Duodenal mucosa (tissue), 2 donors: ENCODE data around the gene MAFF.

ENCODE experiments used
- H3K27ac ChIP-seq: one replicate; pipeline ENCODE4 v1.7.0; 2013; ENCODE audit warnings: low read depth, low read length
- H3K27me3 ChIP-seq, 2 donors: one replicate each; pipeline ENCODE4 v1.7.0; 2013; ENCODE audit warnings: low read length in 2 of 2, control low read depth in 1 of 2; ENCODE audit not compliant: insufficient read depth in 2 of 2, control insufficient read depth in 1 of 2
- H3K36me3 ChIP-seq, 2 donors: one replicate each; pipeline ENCODE4 v1.7.0; 2013; ENCODE audit warnings: low read length in 2 of 2, control low read depth in 1 of 2; ENCODE audit not compliant: insufficient read depth in 2 of 2, control insufficient read depth in 1 of 2
- H3K4me1 ChIP-seq, 2 donors: one replicate each; pipeline ENCODE4 v1.7.0; 2013; ENCODE audit warnings: low read length in 2 of 2, control low read depth in 1 of 2; ENCODE audit not compliant: insufficient read depth in 2 of 2, control insufficient read depth in 1 of 2
- H3K4me3 ChIP-seq, 2 donors: one replicate each; pipeline ENCODE4 v1.7.0; 2013; ENCODE audit warnings: low read length in 2 of 2, low read depth in 1 of 2
- H3K9ac ChIP-seq, 2 donors: one replicate each; pipeline ENCODE4 v1.7.0; 2013; ENCODE audit warnings: low read length in 2 of 2, low read depth in 1 of 2
- H3K9me3 ChIP-seq, 2 donors: one replicate each; pipeline ENCODE4 v1.7.0; 2013; ENCODE audit warnings: low read length in 2 of 2, control low read depth in 1 of 2; ENCODE audit not compliant: control insufficient read depth in 1 of 2

The MAFF gene

DNA sequence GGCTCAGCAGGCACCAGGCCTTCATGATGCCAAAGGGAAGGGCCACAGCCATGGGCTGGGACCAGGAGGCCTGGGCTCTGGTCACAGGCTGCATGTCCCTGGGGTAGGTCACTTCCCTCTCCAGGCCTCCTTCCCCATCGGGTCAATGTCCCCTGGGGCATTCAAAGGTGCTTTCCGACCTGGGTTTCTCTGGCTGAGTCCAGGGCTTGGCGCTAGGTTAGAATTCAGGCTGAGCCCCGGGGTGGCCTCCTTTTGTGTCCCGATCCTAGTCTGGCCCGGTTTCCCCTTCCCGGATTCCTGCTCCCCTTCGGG, 12.2 kb downstream of the MAFF start:
- H3K36me3 ChIP-seq, result no peaks in the 10 kb centered on the region
- H3K4me1 ChIP-seq, result peaks cover 19 to 22% of the 10 kb centered on the region in 2 donors
- H3K9me3 ChIP-seq, result no peaks in the 10 kb centered on the region
- H3K9ac ChIP-seq, result no peak overlapping the region
- H3K27ac ChIP-seq, result no peak overlapping the region
- peak overlapping the region; percentile 56 to 59 for H3K4me3 ChIP-seq
- H3K27me3 ChIP-seq, result no peaks in the 10 kb centered on the region

DNA sequence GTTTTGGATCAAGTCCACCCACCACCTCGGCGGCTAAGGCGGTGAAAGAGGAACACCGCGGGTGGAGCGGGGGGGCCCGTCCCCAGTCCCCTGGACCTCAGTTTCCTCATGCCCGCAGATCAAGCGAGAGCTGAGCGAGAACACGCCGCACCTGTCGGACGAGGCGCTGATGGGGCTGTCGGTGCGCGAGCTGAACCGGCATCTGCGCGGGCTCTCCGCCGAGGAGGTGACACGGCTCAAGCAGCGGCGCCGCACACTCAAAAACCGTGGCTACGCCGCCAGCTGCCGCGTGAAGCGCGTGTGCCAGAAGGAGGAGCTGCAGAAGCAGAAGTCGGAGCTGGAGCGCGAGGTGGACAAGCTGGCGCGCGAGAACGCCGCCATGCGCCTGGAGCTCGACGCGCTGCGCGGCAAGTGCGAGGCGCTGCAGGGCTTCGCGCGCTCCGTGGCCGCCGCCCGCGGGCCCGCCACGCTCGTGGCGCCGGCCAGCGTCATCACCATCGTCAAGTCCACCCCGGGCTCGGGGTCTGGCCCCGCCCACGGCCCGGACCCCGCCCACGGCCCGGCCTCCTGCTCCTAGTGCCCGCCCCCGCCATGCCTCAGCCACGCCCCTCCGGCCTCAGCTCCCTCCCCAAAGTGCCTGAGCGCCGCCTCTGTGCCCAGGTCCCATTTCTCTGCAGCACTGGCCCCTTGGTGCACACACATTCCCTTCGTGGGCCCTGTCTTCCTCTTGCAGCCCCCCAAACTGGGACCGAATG, 12.7 kb downstream of the MAFF start:
- no peaks in the 10 kb centered on the region for H3K36me3 ChIP-seq
- H3K4me3 ChIP-seq, result peak overlapping the region; percentile 56 to 59
- H3K27me3 ChIP-seq, result no peaks in the 10 kb centered on the region
- no peaks in the 10 kb centered on the region for H3K9me3 ChIP-seq
- H3K27ac ChIP-seq, result no peak overlapping the region
- H3K9ac ChIP-seq, result peak overlapping the region in 1 of 2 donors; percentile 38
- peaks cover 24 to 28% of the 10 kb centered on the region in 2 donors for H3K4me1 ChIP-seq

DNA sequence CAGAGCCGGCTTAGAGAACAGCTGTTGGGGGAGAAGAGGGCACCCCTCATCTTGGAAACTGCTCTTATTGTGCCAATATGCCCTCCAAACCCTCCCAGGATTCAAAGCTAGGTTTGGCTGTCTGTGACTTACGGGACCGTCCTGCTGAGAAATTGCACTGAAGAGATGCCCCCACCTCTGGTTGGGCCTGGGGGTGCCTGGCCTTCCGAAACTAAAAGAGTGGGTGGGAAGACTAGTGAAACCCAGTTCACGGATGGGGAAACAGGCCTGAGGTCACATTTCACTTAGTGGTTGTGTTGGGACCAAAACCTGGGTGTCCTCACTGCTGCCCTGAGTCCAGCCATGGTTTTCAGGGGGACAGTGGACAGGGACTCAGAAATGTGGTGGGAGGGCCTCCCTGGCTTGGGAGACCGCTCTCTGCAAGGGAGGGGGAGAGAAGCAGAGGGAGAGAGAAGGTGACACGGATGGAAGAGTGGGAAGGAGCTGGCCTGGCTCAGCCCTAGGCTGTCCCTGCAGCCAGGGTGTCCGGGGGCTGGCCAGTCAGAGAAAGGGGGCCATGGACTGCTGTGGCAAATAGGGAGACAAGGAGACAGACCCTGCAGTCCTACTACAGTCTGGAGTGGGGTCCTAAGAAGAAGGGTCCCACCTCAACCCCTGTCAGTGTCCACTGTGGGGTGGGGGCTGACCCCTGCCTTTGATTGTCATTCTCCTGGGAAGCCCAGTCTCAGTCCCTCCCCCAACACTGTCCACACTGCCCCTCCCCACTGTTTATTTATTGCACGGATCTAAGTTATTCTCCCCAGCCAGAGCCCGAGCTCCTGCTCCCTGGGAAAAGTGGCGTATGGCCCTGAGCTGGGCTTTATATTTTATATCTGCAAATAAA, 13.6 kb downstream of the MAFF start:
- H3K27me3 ChIP-seq, result no peaks in the 10 kb centered on the region
- H3K36me3 ChIP-seq, result no peaks in the 10 kb centered on the region
- no peak overlapping the region for H3K27ac ChIP-seq
- H3K4me3 ChIP-seq, result no peak overlapping the region
- peaks cover 29 to 31% of the 10 kb centered on the region in 2 donors for H3K4me1 ChIP-seq
- no peak overlapping the region for H3K9ac ChIP-seq
- no peaks in the 10 kb centered on the region for H3K9me3 ChIP-seq

DNA sequence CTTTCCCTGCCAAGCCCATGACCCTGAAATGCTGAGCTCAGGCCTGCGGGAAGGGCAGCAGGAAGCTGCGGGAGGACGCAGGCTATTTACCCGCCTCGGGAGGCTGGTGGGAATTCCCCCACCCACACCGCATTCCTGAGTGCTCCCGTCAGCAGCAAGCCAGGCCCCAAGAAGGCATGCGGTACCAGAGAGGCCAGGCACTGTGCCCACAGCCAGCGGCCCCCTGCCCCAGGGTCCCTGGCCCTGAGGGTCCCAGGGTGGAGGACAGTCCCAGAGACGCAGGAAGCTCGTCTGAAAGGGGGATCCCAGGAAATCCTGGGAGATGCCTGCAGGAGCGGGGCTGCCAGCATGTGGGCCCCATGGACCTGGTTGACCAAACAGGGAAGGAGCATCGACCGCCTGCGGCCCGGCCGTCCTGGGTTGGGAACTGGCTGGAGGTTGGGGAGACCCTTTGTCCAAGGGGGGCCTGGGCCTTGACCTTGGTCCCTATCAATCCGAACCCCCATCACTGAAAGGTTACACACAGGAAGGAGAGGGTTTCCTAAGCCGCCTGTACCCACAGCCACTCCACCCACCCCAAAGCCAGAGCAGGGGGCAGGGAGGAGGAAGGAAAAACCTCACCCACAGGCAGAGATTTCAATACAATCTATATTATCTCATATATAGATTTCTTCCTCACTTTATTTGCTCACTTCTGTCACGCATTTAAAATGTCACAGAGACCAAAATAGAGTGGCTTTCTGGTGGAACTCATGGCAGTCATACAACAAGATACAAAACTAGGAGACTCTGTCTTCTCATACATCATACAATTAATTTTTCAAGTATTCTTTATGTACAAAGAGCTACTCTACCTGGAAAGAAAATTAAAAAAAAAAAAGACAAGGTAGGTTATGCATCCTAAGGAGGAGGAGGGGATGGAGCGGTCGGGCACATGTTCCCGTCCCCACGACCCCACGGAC, 17.1 kb downstream of the MAFF start:
- Histone ChIP-seq H3K36me3 (peaks cover 4 to 19% of the 10 kb centered on the region in 2 donors), H3K4me1 (peaks cover 22 to 27% of the 10 kb centered on the region in 2 donors), H3K4me3 (peak overlapping the region in 1 of 2 donors; percentile 13), H3K9ac (peak overlapping the region; percentile 6 to 46), H3K9me3 (no peaks in the 10 kb centered on the region), H3K27me3 (no peaks in the 10 kb centered on the region), H3K27ac (peak overlapping the region; percentile 67)

DNA sequence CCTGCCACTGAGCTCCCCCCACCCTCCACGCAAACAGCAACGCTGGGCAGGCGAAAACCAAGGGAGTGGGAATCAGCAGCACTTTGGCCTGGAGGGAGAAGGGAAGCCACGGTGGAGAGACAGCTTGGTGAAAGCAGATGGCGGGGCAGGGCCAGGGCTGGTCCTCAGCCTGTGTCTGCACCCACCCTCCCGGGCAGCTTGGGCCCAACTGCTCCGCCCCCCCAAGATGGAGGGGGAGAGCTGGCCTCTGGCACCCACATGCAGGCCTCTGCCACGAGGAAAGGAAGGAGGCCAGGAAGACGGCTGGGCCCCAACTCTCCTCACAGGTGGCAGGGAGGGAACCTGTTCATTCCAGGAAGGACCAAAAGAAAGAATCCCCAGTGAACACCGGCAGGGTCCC, 17.8 kb downstream of the MAFF start:
- Histone ChIP-seq H3K36me3 (peaks cover 4 to 23% of the 10 kb centered on the region in 2 donors), H3K27me3 (no peaks in the 10 kb centered on the region), H3K27ac (peak overlapping the region; percentile 56), H3K4me3 (no peak overlapping the region), H3K9me3 (no peaks in the 10 kb centered on the region), H3K9ac (peak overlapping the region in 1 of 2 donors; percentile 46), H3K4me1 (peaks cover 17 to 23% of the 10 kb centered on the region in 2 donors)

DNA sequence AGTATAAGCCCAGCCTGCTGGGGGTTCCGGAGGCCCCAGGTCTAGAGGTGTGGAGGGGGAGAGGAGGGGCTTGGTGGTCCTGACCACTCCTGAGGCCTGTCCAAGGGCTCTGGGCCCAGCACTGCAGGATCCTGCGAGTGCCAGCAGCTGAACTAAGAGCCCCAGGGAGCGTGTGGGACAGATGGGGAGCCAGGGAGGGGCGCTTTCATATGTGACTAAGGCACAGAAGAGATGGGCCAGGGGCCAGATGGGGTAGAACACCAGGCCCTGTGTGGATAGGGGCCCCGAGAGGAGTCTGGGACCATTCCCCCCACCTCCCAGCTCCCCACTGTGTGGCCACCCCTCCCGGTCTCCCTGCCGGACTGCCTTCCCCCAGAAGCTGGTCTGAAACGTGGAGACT, 18.4 kb downstream of the MAFF start:
- H3K4me3 ChIP-seq, result no peak overlapping the region
- no peaks in the 10 kb centered on the region for H3K27me3 ChIP-seq
- no peaks in the 10 kb centered on the region for H3K9me3 ChIP-seq
- no peak overlapping the region for H3K27ac ChIP-seq
- peaks cover 17 to 23% of the 10 kb centered on the region in 2 donors for H3K4me1 ChIP-seq
- H3K36me3 ChIP-seq, result peaks cover 4 to 28% of the 10 kb centered on the region in 2 donors
- peak overlapping the region in 1 of 2 donors; percentile 2 for H3K9ac ChIP-seq

DNA sequence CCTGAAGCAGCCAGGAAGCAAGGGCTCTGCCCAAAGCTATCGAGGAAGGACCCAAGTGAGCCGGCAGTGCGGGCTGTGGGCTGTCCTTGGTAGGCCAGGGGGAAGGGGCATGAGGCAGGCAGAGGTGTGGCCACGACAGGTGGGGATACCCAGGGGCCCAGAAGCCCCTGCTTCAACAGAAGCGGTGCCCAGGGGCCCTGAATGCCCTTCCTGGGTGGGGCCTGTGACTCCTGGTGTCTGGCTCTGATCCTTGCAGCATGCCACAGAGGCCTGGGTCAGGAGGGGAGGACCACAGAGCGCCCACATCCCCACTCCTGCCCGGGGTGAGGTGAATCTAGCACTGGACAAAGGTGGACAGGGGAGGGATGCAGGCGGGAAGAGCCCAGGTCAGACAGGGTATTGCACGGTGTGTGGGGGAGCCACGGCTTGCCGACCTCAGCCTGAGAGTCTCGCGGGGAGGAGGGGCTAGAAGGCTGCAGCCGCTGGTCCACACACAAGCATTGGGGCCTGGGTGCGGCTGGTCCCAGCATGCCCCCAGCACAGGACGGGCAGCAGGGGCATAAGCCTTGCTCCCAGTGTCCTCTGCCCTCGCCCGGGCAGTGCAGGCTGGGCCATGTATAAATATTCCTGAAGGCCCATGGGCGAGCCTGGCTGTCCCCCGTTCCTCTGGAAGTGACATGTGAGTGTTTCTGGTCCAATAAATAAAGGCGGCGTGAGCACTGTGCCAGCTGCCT, 19.0 kb downstream of the MAFF start:
- H3K4me3 ChIP-seq, result no peak overlapping the region
- H3K36me3 ChIP-seq, result peaks cover 4 to 35% of the 10 kb centered on the region in 2 donors
- H3K27me3 ChIP-seq, result no peaks in the 10 kb centered on the region
- H3K4me1 ChIP-seq, result peaks cover 17 to 23% of the 10 kb centered on the region in 2 donors
- H3K9me3 ChIP-seq, result no peaks in the 10 kb centered on the region
- H3K9ac ChIP-seq, result peak overlapping the region in 1 of 2 donors; percentile 2
- H3K27ac ChIP-seq, result no peak overlapping the region

DNA sequence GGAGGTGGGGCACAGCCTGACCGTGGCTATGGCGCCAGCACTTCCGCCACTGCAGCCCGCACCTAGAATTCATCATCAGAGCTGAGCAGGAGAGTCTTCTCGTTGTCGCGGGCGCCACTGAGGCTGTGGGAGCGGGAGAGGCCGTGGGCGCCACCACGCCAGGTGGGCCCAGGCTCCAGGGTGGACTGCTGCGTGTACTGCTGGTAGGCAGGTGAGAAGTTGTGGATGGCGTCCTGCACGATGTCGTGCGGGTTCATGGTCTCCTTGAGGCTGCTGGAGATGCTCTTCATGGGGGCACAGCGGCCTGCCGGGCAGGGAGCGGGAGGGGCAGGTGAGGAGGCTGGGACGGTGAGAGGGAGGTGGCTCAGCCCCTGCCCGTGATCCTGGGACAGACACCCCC, 19.6 kb downstream of the MAFF start:
- H3K4me1 ChIP-seq, result peaks cover 17 to 23% of the 10 kb centered on the region in 2 donors
- H3K36me3 ChIP-seq, result peaks cover 4 to 39% of the 10 kb centered on the region in 2 donors
- no peak overlapping the region for H3K27ac ChIP-seq

More for the DNA sequence above, 19.6 kb downstream of the MAFF start:
- Histone ChIP-seq H3K9me3 (no peaks in the 10 kb centered on the region), H3K9ac (no peak overlapping the region), H3K27me3 (no peaks in the 10 kb centered on the region), H3K4me3 (no peak overlapping the region)
